K562 (cell line): Measurements from ENCODE around the gene NDUFAF8. TPM values are rescaled to one million over a fixed set of nuclear protein-coding genes. Genes with fewer than 3 reads are reported as not detected.

Experiments
- BRD9 ChIP-seq: fragments of 450-650 bp; IDR thresholded peaks from 2 replicates; pipeline ENCODE4 v1.6.1; 2018; ENCODE audit warnings: low read depth; ENCODE audit not compliant: partially characterized antibody
- CBX5 ChIP-seq: IDR thresholded peaks from 2 replicates; pipeline ENCODE4 v1.6.1; 2014; ENCODE audit warnings: low read depth, borderline replicate concordance
- CXXC5 ChIP-seq: fragments of 250-450 bp; sonication (Bioruptor Pico); IDR thresholded peaks from 2 replicates; pipeline ENCODE4 v1.8.0; 2022; ENCODE audit warnings: inconsistent platforms, mild to moderate bottlenecking, moderate library complexity
- FOXM1 ChIP-seq, 2 experiments: fragments of 450-650 bp in 1 of 2; sonication (generic) in 1 of 2; formaldehyde crosslinking in 1 of 2; IDR thresholded peaks; 2 replicates each; pipeline versions ENCODE4 v1.6.1 to v1.9.0; 2017 to 2022; ENCODE audit warnings: low read depth in 2 of 2, mild to moderate bottlenecking in 2 of 2, missing genetic modification reagents in 1 of 2, moderate library complexity in 1 of 2
- GATA2 ChIP-seq: sonication (generic); formaldehyde crosslinking; IDR thresholded peaks from 2 replicates; pipeline ENCODE4 v1.4.0; 2020; ENCODE audit warnings: mild to moderate bottlenecking, missing genetic modification reagents
- JUND ChIP-seq, 2 experiments: IDR thresholded peaks; 2 replicates in 1 of 2; 3 replicates in 1 of 2; pipeline ENCODE4 v1.6.1; 2011; ENCODE audit warnings: borderline replicate concordance in 2 of 2, low read depth in 2 of 2, low read length in 2 of 2, improper control_type of control experiment in 1 of 2, missing biosample characterization in 1 of 2, missing genetic modification characterization in 1 of 2, missing genetic modification reagents in 1 of 2
- NCOR1 ChIP-seq: fragments of 450-650 bp; IDR thresholded peaks from 2 replicates; pipeline ENCODE4 v1.6.1; 2016; ENCODE audit warnings: mild to moderate bottlenecking, moderate library complexity
- NR2C2 ChIP-seq, 2 experiments: fragments of 200-800 bp in 1 of 2; sonication (Bioruptor generic) in 1 of 2; sonication (generic) in 1 of 2; formaldehyde crosslinking in 1 of 2; IDR thresholded peaks; 2 replicates each; pipeline versions ENCODE4 v1.6.1 to v1.8.0; 2016 to 2022; ENCODE audit warnings: mild to moderate bottlenecking in 1 of 2, missing compliant biosample characterization in 1 of 2, missing genetic modification characterization in 1 of 2, missing genetic modification reagents in 1 of 2
- POLR2A ChIP-seq: fragments of 450-650 bp; conservative IDR thresholded peaks from 2 replicates; pipeline ENCODE4 v1.6.1; 2016
- RCOR1 ChIP-seq, 2 experiments: IDR thresholded peaks; 2 replicates each; pipeline ENCODE4 v1.6.1; 2012; ENCODE audit warnings: low read depth in 2 of 2, low read length in 2 of 2, borderline replicate concordance in 1 of 2, improper control_type of control experiment in 1 of 2
- STAG1 ChIP-seq: sonication (generic); formaldehyde crosslinking; IDR thresholded peaks from 2 replicates; pipeline ENCODE4 v1.5.0; 2020; ENCODE audit warnings: missing genetic modification reagents, borderline replicate concordance
- TCF3 ChIP-seq: sonication (generic); formaldehyde crosslinking; IDR thresholded peaks from 2 replicates; pipeline ENCODE4 v1.4.0; 2020; ENCODE audit warnings: mild to moderate bottlenecking, missing genetic modification reagents
- THRB ChIP-seq: fragments of 450-650 bp; formaldehyde crosslinking; conservative IDR thresholded peaks from 2 replicates; pipeline ENCODE4 v1.4.0; 2022; ENCODE audit warnings: mild to moderate bottlenecking, missing genetic modification characterization
- UBTF ChIP-seq, 2 experiments: IDR thresholded peaks; 2 replicates each; pipeline ENCODE4 v1.6.1; 2012; ENCODE audit warnings: improper control_type of control experiment in 2 of 2, low read depth in 2 of 2, low read length in 2 of 2, borderline replicate concordance in 1 of 2
- ZNF668 ChIP-seq: fragments of 250-450 bp; sonication (Bioruptor Pico); IDR thresholded peaks from 2 replicates; pipeline ENCODE4 v1.8.0; 2022; ENCODE audit warnings: mild to moderate bottlenecking, inconsistent platforms
- polyA plus RNA-seq, 8 experiments: library from polyadenylated mRNA; depleted of rRNA in 4 of 8; stranded (reverse) in 5 of 8; unstranded in 3 of 8; fragments of >200 nt; fragmentation: Nextera tagmentation in 2 of 8; fragmentation: Illumina TruSeq in 1 of 8; extraction: Ambion mirVana in 2 of 8; extraction: Trizol in 1 of 8; gene quantifications; 2 replicates each; pipeline versions ENCODE4 v1.2.1 to v1.2.3, GENCODE V29; 2011 to 2014; ENCODE audit warnings: inconsistent platforms in 1 of 8, missing spikeins in 1 of 8
- total RNA-seq, 7 experiments: library from RNA; depleted of rRNA in 6 of 7; stranded (reverse); fragments of >200 nt in 6 of 7; fragmentation: Illumina TruSeq in 2 of 7; extraction: Trizol in 2 of 7; gene quantifications; 2 replicates each; pipeline versions ENCODE4 v1.2.1 to v1.2.3, GENCODE V29; 2011 to 2021; ENCODE audit warnings: low replicate concordance in 1 of 7
- TF ChIP-seq, protein P1 (sequence below): sonication (generic); formaldehyde crosslinking; IDR thresholded peaks from 2 replicates; pipeline ENCODE4 v1.8.1; 2022; ENCODE audit warnings: missing genetic modification reagents
- TF ChIP-seq, protein P2 (sequence below), 2 experiments: fragments of 450-650 bp in 1 of 2; sonication (generic) in 1 of 2; formaldehyde crosslinking in 1 of 2; IDR thresholded peaks in 1 of 2; conservative IDR thresholded peaks in 1 of 2; 2 replicates each; pipeline versions ENCODE4 v1.6.1 to v1.8.1; 2016 to 2023; ENCODE audit warnings: mild to moderate bottlenecking in 2 of 2, moderate library complexity in 2 of 2, inconsistent platforms in 1 of 2, missing genetic modification reagents in 1 of 2

NDUFAF8 gene
- total and polyA plus RNA-seq, 9 of the 15 experiments (the other 6 are each of a cell fraction or from before 2014, with no cell fraction given), result 13.5 to 144 (median 90.0) TPM

DNA sequence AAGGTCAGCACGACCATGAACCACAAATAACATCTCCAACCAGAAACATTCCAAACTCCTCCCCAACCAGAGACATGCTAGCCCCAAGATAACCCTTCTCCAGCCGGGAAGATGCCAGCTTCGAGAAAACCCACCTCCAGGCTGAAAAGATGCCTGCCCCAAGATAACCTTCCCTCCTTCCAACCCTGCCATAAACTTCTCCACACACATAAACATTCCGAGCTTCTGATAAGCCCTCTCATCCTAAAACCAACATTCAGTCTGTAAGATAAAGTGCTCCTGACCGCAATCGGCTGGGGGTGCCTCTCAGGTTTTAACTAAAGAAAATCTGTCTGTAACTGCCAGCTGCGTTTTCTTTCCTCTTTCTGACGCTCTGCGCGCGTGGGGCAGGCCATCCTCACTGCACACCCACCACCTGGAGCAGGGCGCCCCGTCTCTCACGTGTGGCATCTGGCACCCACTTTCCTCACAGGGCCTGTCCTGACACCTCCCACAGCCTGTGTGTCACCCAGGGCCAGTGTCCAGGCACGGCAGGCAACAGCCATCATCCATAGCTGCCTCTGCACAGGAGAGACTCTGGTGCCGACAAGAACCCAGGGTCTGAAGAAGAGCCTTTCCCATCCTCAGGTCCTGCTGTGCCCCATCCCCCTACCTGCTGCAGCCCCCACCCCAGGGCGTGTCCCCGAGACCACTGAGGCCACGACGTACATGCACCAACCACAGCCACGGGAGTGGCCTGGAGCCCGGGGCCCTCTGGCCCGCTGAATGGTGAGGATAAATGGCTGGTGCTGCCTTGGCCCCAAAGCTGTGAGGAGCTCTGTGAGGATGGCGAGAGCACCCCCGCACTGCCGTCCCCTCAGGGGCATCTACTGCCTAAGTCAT lies 3.9 kb upstream of the NDUFAF8 start (continued):
- TF ChIP-seq GATA2 (CRISPR knock-in tag) (peak; percentile 48; the same call in 1 of the 2 replicates), UBTF (IDR thresholded peaks at IDR 0.05; ENCODE audit: borderline replicate concordance in 1 of 2, low read depth in 2 of 2, low read length in 2 of 2) (no peak), NCOR1 (peak; percentile 76), CBX5 (no peak), RCOR1 (IDR thresholded peaks at IDR 0.05; ENCODE audit: borderline replicate concordance in 1 of 2, low read depth in 2 of 2, low read length in 2 of 2) (peak; percentile 60 to 97; a peak in 2 of 4 replicates), CXXC5 (CRISPR knock-in tag) (peak; percentile 23), BRD9 (no peak), ZNF668 (CRISPR knock-in tag) (no peak), STAG1 (CRISPR knock-in tag) (0 out of 2 replicates have a peak, but pooled peaks have one; percentile 35), JUND (IDR thresholded peaks at IDR 0.05; ENCODE audit: borderline replicate concordance, low read depth, low read length) (peak; percentile 26; the same call in 1 of the 2 replicates), JUND (tag; IDR thresholded peaks at IDR 0.05; ENCODE audit: borderline replicate concordance, low read depth, low read length) (no peak; the same call in 2 of the 3 replicates), TCF3 (CRISPR knock-in tag) (peak; percentile 78), THRB (no peak), FOXM1 (IDR thresholded peaks at IDR 0.05; ENCODE audit: low read depth) (peak; percentile 40; the same call in 1 of the 2 replicates), FOXM1 (CRISPR knock-in tag; IDR thresholded peaks at IDR 0.05; ENCODE audit: low read depth) (0 out of 2 replicates have a peak, but pooled peaks have one; percentile 25), POLR2A (no peak), NR2C2 (CRISPR knock-in tag; IDR thresholded peaks at IDR 0.05) (no peak), NR2C2 (tag; IDR thresholded peaks at IDR 0.05) (no peak)
- TF ChIP-seq, protein P1, sequence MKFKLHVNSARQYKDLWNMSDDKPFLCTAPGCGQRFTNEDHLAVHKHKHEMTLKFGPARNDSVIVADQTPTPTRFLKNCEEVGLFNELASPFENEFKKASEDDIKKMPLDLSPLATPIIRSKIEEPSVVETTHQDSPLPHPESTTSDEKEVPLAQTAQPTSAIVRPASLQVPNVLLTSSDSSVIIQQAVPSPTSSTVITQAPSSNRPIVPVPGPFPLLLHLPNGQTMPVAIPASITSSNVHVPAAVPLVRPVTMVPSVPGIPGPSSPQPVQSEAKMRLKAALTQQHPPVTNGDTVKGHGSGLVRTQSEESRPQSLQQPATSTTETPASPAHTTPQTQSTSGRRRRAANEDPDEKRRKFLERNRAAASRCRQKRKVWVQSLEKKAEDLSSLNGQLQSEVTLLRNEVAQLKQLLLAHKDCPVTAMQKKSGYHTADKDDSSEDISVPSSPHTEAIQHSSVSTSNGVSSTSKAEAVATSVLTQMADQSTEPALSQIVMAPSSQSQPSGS (CRISPR knock-in tag), result no peak
- TF ChIP-seq, protein P2, sequence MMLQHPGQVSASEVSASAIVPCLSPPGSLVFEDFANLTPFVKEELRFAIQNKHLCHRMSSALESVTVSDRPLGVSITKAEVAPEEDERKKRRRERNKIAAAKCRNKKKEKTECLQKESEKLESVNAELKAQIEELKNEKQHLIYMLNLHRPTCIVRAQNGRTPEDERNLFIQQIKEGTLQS (IDR thresholded peaks at IDR 0.05), result no peak
- TF ChIP-seq, protein P2 (CRISPR knock-in tag; conservative IDR thresholded peaks at IDR 0.05), result 0 out of 2 replicates have a peak, but pooled peaks have one; percentile 23
